MM.1S (cell line): Measurements from ENCODE around the gene ZFPL1.

Experiments used
- DNase-seq: peaks from one replicate; pipeline ENCODE4 v3.0.0-alpha.2; 2015
- H2AFZ ChIP-seq: fragments of 300-600 bp; sonication (generic); 2 replicates; pipeline ENCODE4 v1.6.0; 2016; ENCODE audit warnings: antibody characterized with exemption, low read length
- H3F3A ChIP-seq: fragments of 300-600 bp; sonication (generic); 2 replicates; pipeline ENCODE4 v1.6.1; 2016; ENCODE audit warnings: mild to moderate bottlenecking, antibody characterized with exemption, low read length, moderate library complexity, mixed read lengths; ENCODE audit not compliant: insufficient read depth
- H3K27ac ChIP-seq: fragments of 300-600 bp; sonication (generic); 2 replicates; pipeline ENCODE4 v1.5.1; 2016; ENCODE audit warnings: mild to moderate bottlenecking, low read length
- H3K27me3 ChIP-seq: fragments of 300-600 bp; sonication (generic); replicated peaks from 2 replicates; pipeline ENCODE4 v1.6.0; 2016; ENCODE audit warnings: low read length; ENCODE audit not compliant: insufficient read depth
- H3K36me3 ChIP-seq: fragments of 300-600 bp; sonication (generic); replicated peaks from 2 replicates; pipeline ENCODE4 v1.6.1; 2016; ENCODE audit warnings: mild to moderate bottlenecking, low read length, mixed read lengths; ENCODE audit not compliant: insufficient read depth
- H3K4me1 ChIP-seq: fragments of 300-600 bp; sonication (generic); 2 replicates; pipeline ENCODE4 v1.6.1; 2016; ENCODE audit warnings: low read length, mixed read lengths
- H3K4me2 ChIP-seq: fragments of 300-600 bp; sonication (generic); 2 replicates; pipeline ENCODE4 v1.6.0; 2016; ENCODE audit warnings: low read depth, low read length
- H3K4me3 ChIP-seq: fragments of 300-600 bp; sonication (generic); 2 replicates; pipeline ENCODE4 v1.5.1; 2016; ENCODE audit warnings: low read length, mixed read lengths
- H3K79me2 ChIP-seq: fragments of 300-600 bp; sonication (generic); 2 replicates; pipeline ENCODE4 v1.6.1; 2016; ENCODE audit warnings: mixed run types, low read length, mixed read lengths
- H3K9ac ChIP-seq: fragments of 300-600 bp; sonication (generic); 2 replicates; pipeline ENCODE4 v1.6.1; 2016; ENCODE audit warnings: low read length, mixed read lengths
- H3K9me2 ChIP-seq: fragments of 300-600 bp; sonication (generic); replicated peaks from 2 replicates; pipeline ENCODE4 v1.6.1; 2016; ENCODE audit warnings: mild to moderate bottlenecking, low read length, mixed read lengths; ENCODE audit not compliant: insufficient read depth
- H3K9me3 ChIP-seq: fragments of 300-600 bp; sonication (generic); replicated peaks from 2 replicates; pipeline ENCODE4 v1.6.1; 2016; ENCODE audit warnings: mild to moderate bottlenecking, low read length, mixed read lengths; ENCODE audit not compliant: insufficient read depth
- H4K20me1 ChIP-seq: fragments of 300-600 bp; sonication (generic); 2 replicates; pipeline ENCODE4 v1.6.1; 2016; ENCODE audit warnings: mild to moderate bottlenecking, low read length, moderate library complexity, mixed read lengths; ENCODE audit not compliant: insufficient read depth
- CTCF ChIP-seq: fragments of 300-600 bp; sonication (generic); IDR thresholded peaks from 2 replicates; pipeline ENCODE4 v1.5.1; 2016; ENCODE audit warnings: antibody characterized with exemption, low read length, mixed read lengths
- EZH2 ChIP-seq: fragments of 300-600 bp; sonication (generic); optimal IDR thresholded peaks from 2 replicates; pipeline ENCODE3; 2017; ENCODE audit warnings: low read depth, mild to moderate bottlenecking, antibody characterized with exemption, low read length, mixed read lengths
- EZH2phosphoT487 ChIP-seq: fragments of 300-600 bp; sonication (generic); IDR thresholded peaks from 2 replicates; pipeline ENCODE4 v1.6.1; 2018; ENCODE audit warnings: antibody characterized with exemption, low read length

Gene ZFPL1

DNA sequence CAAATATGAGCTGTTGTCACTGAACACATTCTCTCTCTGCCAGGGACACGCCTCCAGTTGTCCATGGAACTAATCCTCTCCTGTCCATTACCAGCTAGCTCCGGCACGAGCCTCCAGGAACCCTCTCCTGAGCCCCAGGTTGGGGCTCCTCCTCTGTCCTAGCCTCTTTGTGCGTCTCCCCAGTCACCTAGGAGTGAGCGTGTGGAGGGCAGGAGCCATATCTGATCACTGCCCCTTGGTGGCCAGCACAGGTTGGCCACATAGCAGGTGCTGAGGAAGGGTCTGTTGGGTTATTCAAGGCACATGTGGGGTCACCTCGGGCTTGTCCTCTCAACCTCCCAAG lies 47.8 kb downstream of the ZFPL1 start:
- TF ChIP-seq EZH2: no peak
- no peak for TF ChIP-seq CTCF
- no peak for TF ChIP-seq EZH2phosphoT487
- Histone ChIP-seq H3K9me2 (no peaks in the 10 kb centered on the region), H3K36me3 (peaks cover 18% of the 10 kb centered on the region), H3K79me2 (peaks cover 70% of the 10 kb centered on the region), H3K27me3 (no peaks in the 10 kb centered on the region), H3K4me1 (peaks cover 15% of the 10 kb centered on the region), H3K27ac (peak overlapping the region; percentile 97), H2AFZ (no peak overlapping the region), H3K9me3 (no peaks in the 10 kb centered on the region), H3K4me2 (peak overlapping the region; percentile 90), H4K20me1 (no peaks in the 10 kb centered on the region), H3F3A (peaks cover 60% of the 10 kb centered on the region), H3K9ac (peak overlapping the region; percentile 99; the same call in 1 of the 2 replicates), H3K4me3 (peak overlapping the region; percentile 95)
- no peak for DNase-seq

GRCh38 chr11:65132238-65132987 lies 48.4 kb downstream of the ZFPL1 start:
- Histone ChIP-seq H3K4me3 (peak overlapping the region; percentile 95), H3F3A (peaks cover 55% of the 10 kb centered on the region), H3K9ac (peak overlapping the region; percentile 99), H3K27me3 (no peaks in the 10 kb centered on the region), H2AFZ (no peak overlapping the region), H3K9me3 (no peaks in the 10 kb centered on the region), H3K4me2 (peak overlapping the region; percentile 90), H3K79me2 (peaks cover 70% of the 10 kb centered on the region), H3K4me1 (peaks cover 15% of the 10 kb centered on the region), H4K20me1 (no peaks in the 10 kb centered on the region), H3K27ac (peak overlapping the region; percentile 97), H3K9me2 (no peaks in the 10 kb centered on the region), H3K36me3 (peaks cover 15% of the 10 kb centered on the region)
- peak; percentile 87 for DNase-seq
- TF ChIP-seq CTCF (no peak), EZH2 (no peak), EZH2phosphoT487 (no peak)

GRCh38 chr11:65132988-65133700 lies 49.1 kb downstream of the ZFPL1 start:
- Histone ChIP-seq H3K79me2 (peaks cover 65% of the 10 kb centered on the region), H3K36me3 (peaks cover 15% of the 10 kb centered on the region), H3K27ac (peak overlapping the region; percentile 97), H3K9me3 (no peaks in the 10 kb centered on the region), H2AFZ (no peak overlapping the region), H3K9me2 (no peaks in the 10 kb centered on the region), H4K20me1 (no peaks in the 10 kb centered on the region), H3K27me3 (no peaks in the 10 kb centered on the region), H3F3A (peaks cover 48% of the 10 kb centered on the region), H3K4me3 (peak overlapping the region; percentile 95), H3K4me1 (peaks cover 15% of the 10 kb centered on the region), H3K9ac (peak overlapping the region; percentile 99), H3K4me2 (peak overlapping the region; percentile 90)
- DNase-seq: peak; percentile 89
- TF ChIP-seq EZH2phosphoT487 (no peak), CTCF (no peak), EZH2 (no peak)
